Hepatocyte (in vitro differentiated cells): ENCODE data around the gene ORAI2. TPM values are rescaled to one million over a fixed set of nuclear protein-coding genes. Genes with fewer than 3 reads are reported as not detected.
"Not testable (repeated sequence)": the region's sequence is repeated elsewhere in the genome, so short reads cannot be mapped to it uniquely, and the experiment has no call there.

Experiments used
- DNase-seq: peaks from one replicate; pipeline ENCODE4 v3.0.0-alpha.2; 2016; ENCODE audit warnings: low spot score
- H2AFZ ChIP-seq: fragments of 200-600 bp; sonication (generic); 2 replicates; pipeline ENCODE4 v1.6.0; 2016; ENCODE audit warnings: antibody characterized with exemption, mild to moderate bottlenecking
- H3K27ac ChIP-seq: fragments of 200-600 bp; sonication (generic); 2 replicates; pipeline ENCODE4 v1.5.1; 2016; ENCODE audit warnings: mild to moderate bottlenecking
- H3K27me3 ChIP-seq: fragments of 200-600 bp; sonication (generic); 2 replicates; pipeline ENCODE4 v1.6.1; 2016
- H3K36me3 ChIP-seq: fragments of 200-600 bp; sonication (generic); replicated peaks from 2 replicates; pipeline ENCODE4 v1.5.1; 2016; ENCODE audit warnings: low read depth; ENCODE audit not compliant: insufficient read depth
- H3K4me1 ChIP-seq: fragments of 200-600 bp; sonication (generic); 2 replicates; pipeline ENCODE4 v1.5.1; 2016; ENCODE audit warnings: mild to moderate bottlenecking, moderate library complexity; ENCODE audit not compliant: insufficient read depth
- H3K4me2 ChIP-seq: fragments of 200-600 bp; sonication (generic); 2 replicates; pipeline ENCODE4 v1.6.0; 2016
- H3K4me3 ChIP-seq: fragments of 200-600 bp; sonication (generic); 2 replicates; pipeline ENCODE4 v1.5.1; 2016; ENCODE audit warnings: mild to moderate bottlenecking
- H3K79me2 ChIP-seq: fragments of 200-600 bp; sonication (generic); 2 replicates; pipeline ENCODE4 v1.6.0; 2017; ENCODE audit warnings: mild to moderate bottlenecking
- H3K9me2 ChIP-seq: fragments of 200-600 bp; sonication (generic); replicated peaks from 2 replicates; pipeline ENCODE4 v1.6.0; 2017; ENCODE audit warnings: mild to moderate bottlenecking; ENCODE audit not compliant: insufficient read depth
- H3K9me3 ChIP-seq: fragments of 200-600 bp; sonication (generic); 2 replicates; pipeline ENCODE4 v1.5.1; 2016; ENCODE audit warnings: low read depth, mild to moderate bottlenecking
- H4K20me1 ChIP-seq: fragments of 200-600 bp; sonication (generic); 2 replicates; pipeline ENCODE4 v1.6.0; 2016; ENCODE audit warnings: mild to moderate bottlenecking; ENCODE audit not compliant: insufficient read depth, poor library complexity, severe bottlenecking
- CTCF ChIP-seq: fragments of 200-600 bp; sonication (generic); IDR thresholded peaks from 2 replicates; pipeline ENCODE4 v1.5.1; 2016; ENCODE audit warnings: antibody characterized with exemption, mild to moderate bottlenecking; ENCODE audit not compliant: poor library complexity
- EZH2 ChIP-seq: fragments of 200-600 bp; sonication (generic); IDR thresholded peaks from 2 replicates; pipeline ENCODE4 v1.6.1; 2016; ENCODE audit warnings: antibody characterized with exemption, mild to moderate bottlenecking, borderline replicate concordance
- EZH2phosphoT487 ChIP-seq: fragments of 200-600 bp; sonication (generic); IDR thresholded peaks from one replicate; pipeline ENCODE4 v1.6.1; 2018; ENCODE audit warnings: antibody characterized with exemption, mild to moderate bottlenecking, low read depth, moderate library complexity; ENCODE audit not compliant: unreplicated experiment, severe bottlenecking
- WGBS: methylation state at CpG from one replicate; pipeline ENCODE4 v1.1.6; 2016; ENCODE audit warnings: low lambda C conversion rate; ENCODE audit errors: missing lambda C conversion rate; 5-methylcytosine and 5-hydroxymethylcytosine counted together
- polyA plus RNA-seq: library from polyadenylated mRNA; unstranded; fragments of >200 nt; fragmentation: Nextera tagmentation; extraction: Ambion mirVana; gene quantifications from 2 replicates; pipeline ENCODE4 v1.2.1, GENCODE V29; 2016
- total RNA-seq: library from RNA; depleted of rRNA; stranded (reverse); fragments of >200 nt; gene quantifications from 2 replicates; pipeline ENCODE4 v1.2.3, GENCODE V29; 2014

The ORAI2 gene
- total and polyA plus RNA-seq, 2 experiments from 2014 or later = 33.6 to 41.9 TPM

GRCh38 chr7:102400360-102400759 lies 33.0 kb upstream of the ORAI2 start:
- Histone ChIP-seq H3K36me3 (peaks cover 5% of the 10 kb centered on the region), H4K20me1 (no peaks in the 10 kb centered on the region)
- TF ChIP-seq EZH2phosphoT487 (no peak), CTCF (no peak), EZH2 (no peak)

GRCh38 chr7:102403563-102403962 lies 29.8 kb upstream of the ORAI2 start:
- no peak for DNase-seq
- WGBS = 96% methylated on average over 3 of the region's 3 CpGs
- Histone ChIP-seq H3K27ac (no peak overlapping the region), H3K27me3 (no peaks in the 10 kb centered on the region), H3K4me1 (no peaks in the 10 kb centered on the region), H2AFZ (no peak overlapping the region), H3K36me3 (peaks cover 5% of the 10 kb centered on the region), H3K9me2 (no peaks in the 10 kb centered on the region), H3K4me2 (no peak overlapping the region), H3K4me3 (no peak overlapping the region), H4K20me1 (no peaks in the 10 kb centered on the region), H3K79me2 (peaks cover 21% of the 10 kb centered on the region), H3K9me3 (no peaks in the 10 kb centered on the region)
- TF ChIP-seq EZH2phosphoT487 (no peak), CTCF (no peak), EZH2 (no peak)

More at GRCh38 chr7:102400360-102400759, 33.0 kb upstream of the ORAI2 start:
- H3K79me2 ChIP-seq = peaks cover 32% of the 10 kb centered on the region
- no peak overlapping the region for H2AFZ ChIP-seq
- no peak overlapping the region for H3K27ac ChIP-seq
- peaks cover 5% of the 10 kb centered on the region for H3K4me1 ChIP-seq
- WGBS = 96% methylated on average over 5 of the region's 5 CpGs
- H3K4me3 ChIP-seq = no peak overlapping the region
- no peaks in the 10 kb centered on the region for H3K9me3 ChIP-seq
- no peaks in the 10 kb centered on the region for H3K9me2 ChIP-seq
- no peaks in the 10 kb centered on the region for H3K27me3 ChIP-seq
- H3K4me2 ChIP-seq = no peak overlapping the region
- no peak for DNase-seq

GRCh38 chr7:102404005-102404861 lies 29.1 kb upstream of the ORAI2 start:
- no peak overlapping the region for H3K4me3 ChIP-seq
- no peaks in the 10 kb centered on the region for H3K9me2 ChIP-seq
- 78% methylated on average over 15 of the region's 15 CpGs for WGBS
- peak; percentile 71 for DNase-seq
- H4K20me1 ChIP-seq = no peaks in the 10 kb centered on the region
- H3K36me3 ChIP-seq = peaks cover 4% of the 10 kb centered on the region
- H3K4me2 ChIP-seq = no peak overlapping the region
- H3K27me3 ChIP-seq = no peaks in the 10 kb centered on the region
- H2AFZ ChIP-seq = no peak overlapping the region
- no peaks in the 10 kb centered on the region for H3K4me1 ChIP-seq
- no peaks in the 10 kb centered on the region for H3K9me3 ChIP-seq
- H3K27ac ChIP-seq = no peak overlapping the region
- H3K79me2 ChIP-seq = peaks cover 17% of the 10 kb centered on the region
- TF ChIP-seq EZH2 = no peak
- TF ChIP-seq EZH2phosphoT487 = no peak
- TF ChIP-seq CTCF = peak; percentile 44

- H2AFZ ChIP-seq, DNase-seq, H3K4me3 ChIP-seq, H3K4me1 ChIP-seq, H3K4me2 ChIP-seq, H3K9me2 ChIP-seq, H3K27me3 ChIP-seq, H3K36me3 ChIP-seq, H3K27ac ChIP-seq, H3K9me3 ChIP-seq, H4K20me1 ChIP-seq: not testable (repeated sequence)
- peaks cover 17% of the 10 kb centered on the region for H3K79me2 ChIP-seq
- WGBS = 85% methylated on average over 5 of the region's 5 CpGs
Measured at GRCh38 chr7:102404862-102405188, 28.6 kb upstream of the ORAI2 start.
